Measurements from ENCODE around the gene EXOC3L1.

EXOC3L1 gene

GRCh38 chr16:67147437-67148140 is 42.3 kb downstream of the EXOC3L1 start:
- no peak for DNase-seq

GRCh38 chr16:67146523-67147357 is 43.2 kb downstream of the EXOC3L1 start:
- DNase-seq, result no peak

- DNase-seq, result no peak
These were observed 44.2 kb downstream of the EXOC3L1 start for GRCh38 chr16:67145746-67146145.

GRCh38 chr16:67144943-67145342 is 45.0 kb downstream of the EXOC3L1 start:
- DNase-seq, result no peak

DNA sequence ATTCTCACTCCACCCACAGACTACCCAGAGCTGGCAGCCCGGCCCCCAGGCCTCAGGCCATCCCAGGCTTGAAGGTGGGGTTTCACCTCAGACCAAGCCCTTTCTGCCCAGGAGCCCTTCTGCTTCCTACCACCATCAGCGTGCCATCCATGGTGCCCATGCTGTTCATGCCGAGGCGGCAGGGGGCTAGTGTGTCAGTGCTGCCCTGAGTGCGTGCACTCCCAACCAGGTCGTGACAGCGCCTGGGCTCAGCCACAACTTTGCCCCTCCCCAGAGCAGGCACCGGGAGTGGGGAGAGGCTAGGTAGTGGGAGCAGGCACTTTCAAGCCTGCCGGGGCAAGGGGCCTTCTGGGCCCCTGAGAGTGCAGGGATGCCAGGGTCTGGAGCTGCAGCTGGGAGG is 47.6 kb downstream of the EXOC3L1 start:
- no peak for DNase-seq

DNA sequence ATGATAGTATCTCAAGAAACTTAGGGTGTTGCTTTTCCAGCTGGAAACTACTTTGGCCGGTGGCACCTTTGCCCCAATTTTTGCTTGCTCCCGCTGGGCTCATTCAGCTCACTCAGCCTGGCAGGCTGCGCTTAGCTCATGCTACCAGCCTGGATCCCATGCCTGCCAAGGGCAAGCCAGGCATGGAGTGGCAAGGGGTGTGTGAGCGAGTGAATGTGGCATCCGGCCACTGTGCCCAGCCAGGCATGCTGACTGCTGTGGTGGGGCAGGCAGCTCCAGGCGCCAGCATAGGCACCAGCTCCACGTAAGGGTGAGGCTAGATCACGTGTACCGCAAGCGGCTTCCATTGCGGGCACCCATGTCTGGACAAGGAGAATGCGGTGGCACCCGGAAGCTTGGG is 48.5 kb downstream of the EXOC3L1 start:
- DNase-seq, result no peak

- DNase-seq, result no peak
These were observed 52.3 kb downstream of the EXOC3L1 start for GRCh38 chr16:67137605-67138004.
